CD4-positive, alpha-beta T cell treated with Interleukin-17A for 1 hour (primary cell): ENCODE data around the gene SLC30A1.

Experiments used
- DNase-seq: peaks from one replicate; pipeline ENCODE4 v3.0.0-alpha.2; 2020

SLC30A1 gene

DNA sequence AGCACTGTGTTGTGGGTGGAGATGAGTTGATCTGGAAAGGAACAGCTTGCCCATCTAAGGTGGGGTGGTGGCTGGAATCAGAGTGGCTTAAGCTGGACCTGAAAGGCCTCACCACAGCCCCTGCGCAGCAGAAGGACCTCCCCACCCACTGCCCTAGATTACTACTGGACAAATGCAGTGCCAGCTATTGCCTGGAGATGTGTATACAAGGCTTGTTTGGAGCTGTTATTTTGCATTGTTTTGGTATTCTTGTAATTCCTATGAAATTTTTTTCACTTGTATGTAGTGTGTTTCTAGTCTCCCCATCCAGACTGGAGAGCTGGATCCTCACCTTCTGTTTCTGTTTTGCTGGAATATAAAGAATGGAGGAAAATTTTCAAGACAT, 1.3 kb upstream of the SLC30A1 start:
- DNase-seq: no peak

DNA sequence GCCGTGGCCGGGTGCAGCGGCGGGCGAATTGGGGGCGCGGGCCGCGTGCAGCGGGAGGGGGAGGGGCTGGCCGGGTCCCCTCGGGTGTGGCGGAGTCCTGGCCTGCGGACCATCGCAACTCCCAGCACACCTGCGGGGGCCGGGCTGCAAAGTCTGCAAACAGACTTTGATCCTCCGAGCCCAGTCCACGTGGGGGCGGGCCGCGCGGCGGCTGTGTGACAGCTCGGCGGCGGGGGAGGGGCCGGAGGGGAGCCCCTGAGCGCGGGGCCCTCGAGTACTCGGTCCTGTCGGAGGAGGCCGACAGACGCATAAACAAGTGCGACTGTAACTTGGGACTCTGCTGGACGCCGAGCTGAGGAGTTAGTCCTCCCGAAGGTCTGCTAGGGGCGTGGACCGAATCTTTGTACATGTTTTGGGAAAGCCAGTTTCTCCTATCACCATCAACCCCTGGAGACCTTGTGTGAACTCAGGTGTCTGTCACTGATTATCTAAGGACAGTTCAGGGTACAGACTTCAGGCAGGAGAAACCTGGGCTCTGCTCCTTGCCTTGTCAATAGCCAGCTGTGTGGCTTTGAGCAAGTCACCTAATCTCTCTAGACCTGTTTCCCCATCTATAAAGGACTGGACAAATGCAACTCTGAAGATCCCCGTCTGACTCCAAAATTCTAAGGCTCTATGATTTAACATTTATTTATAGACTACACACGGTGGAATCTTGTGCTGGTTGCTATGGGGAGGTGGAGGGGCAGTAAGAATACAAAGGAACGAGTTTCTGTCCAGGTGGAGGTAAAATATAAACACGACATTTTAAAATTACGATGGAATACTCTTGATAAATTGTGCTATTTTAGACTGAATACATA, 710 bp upstream of the SLC30A1 start:
- no peak for DNase-seq

DNA sequence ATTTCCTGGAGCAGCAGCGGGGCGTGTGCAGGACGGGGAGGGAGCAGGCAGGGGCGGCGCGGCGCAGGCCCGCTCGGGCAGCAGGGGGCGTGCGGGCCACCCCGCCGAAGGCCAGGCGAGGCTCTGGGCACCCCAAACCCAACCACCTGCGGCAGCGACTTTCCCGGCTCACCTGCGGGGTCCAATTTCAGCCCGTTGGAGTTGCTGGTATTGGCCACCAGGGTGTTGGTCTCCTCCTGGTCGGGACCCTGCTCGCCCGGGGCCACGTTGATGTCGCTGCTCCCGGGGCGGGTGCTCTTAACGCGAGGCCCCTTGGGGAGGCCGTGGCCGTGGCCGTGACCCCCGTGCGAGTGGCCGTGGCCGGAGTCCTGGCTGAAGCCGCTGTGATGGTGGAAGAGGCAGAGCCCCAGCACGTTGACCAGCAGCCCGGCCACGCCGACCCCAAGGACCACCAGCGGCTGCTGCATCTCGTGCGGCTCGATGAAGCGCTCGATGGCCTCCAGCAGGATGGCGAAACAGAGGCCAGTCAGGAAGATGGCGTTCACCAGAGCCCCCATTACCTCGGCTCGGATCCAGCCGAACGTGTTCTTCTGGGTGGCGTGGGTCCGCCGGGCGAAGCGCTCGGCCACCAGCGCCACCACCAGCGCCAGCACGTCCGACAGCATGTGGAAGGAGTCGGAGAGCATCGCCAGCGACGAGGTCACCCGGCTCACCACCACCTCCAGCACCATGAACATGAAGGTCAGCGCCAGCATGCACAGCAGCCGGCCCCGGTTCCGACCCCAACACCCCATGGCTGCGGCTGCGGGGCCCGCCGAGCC, 932 bp downstream of the SLC30A1 start:
- peak; percentile 78 for DNase-seq

DNA sequence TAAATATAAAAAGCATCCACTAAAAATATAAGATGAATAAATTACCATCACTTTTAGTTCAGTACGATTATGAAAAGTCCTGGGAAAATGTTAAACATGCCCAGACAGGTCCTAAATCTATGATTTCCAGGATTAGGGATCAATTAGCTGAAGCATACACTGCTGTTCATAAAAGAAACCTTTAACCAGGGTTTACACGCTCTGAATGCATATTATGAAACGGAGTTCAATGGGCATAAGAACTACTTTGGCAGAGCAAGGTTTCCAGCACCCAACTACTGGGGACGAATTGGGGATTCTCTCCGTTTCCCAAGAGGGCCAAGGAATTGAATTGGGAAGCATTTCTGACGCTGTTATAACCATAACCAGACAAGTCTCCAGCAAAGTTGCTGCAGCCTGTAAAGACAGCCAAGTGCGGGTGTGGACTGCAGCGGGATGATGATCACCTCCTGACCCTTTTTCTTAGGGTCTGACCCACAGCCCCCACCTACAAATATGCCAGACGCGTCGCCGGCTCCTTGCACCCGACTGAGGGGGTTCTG, 1.6 kb downstream of the SLC30A1 start:
- peak; percentile 5 for DNase-seq

DNA sequence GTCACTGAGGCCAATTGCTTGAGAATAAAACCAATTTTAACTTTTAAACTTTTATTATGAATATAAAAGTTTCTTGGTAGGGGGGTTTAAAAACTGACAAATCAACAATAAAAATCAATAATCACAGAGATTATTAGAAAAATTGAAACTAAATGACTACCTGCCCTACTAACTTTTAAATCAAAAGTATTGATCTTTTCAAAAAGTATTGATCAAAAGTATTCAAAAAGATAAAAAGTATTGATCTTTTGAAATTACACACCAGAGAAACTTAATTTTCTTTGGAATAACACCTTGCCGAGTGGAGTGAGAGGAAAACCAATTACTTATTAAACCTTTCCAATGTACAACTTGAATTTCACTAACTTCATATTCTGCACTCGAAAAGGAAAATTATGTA, 2.2 kb downstream of the SLC30A1 start:
- DNase-seq: no peak

DNA sequence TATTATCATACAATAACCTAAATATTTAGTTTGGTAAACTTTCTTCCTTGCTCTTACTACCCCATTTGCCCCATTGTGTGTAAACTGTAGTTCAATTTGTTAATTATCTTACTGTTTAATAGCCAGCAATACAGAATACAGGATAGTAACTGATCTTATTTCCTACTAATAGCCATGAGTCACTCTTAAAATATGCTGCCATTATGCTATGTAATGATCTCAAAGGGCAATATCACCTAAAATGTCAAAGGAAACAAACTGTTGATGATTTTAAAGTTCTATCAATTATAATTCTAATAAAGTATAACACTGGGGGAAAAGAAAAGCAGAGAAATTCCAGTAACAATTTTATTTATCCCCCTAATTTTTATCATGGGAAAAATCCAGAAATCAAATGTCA, 4.3 kb downstream of the SLC30A1 start:
- DNase-seq: no peak

DNA sequence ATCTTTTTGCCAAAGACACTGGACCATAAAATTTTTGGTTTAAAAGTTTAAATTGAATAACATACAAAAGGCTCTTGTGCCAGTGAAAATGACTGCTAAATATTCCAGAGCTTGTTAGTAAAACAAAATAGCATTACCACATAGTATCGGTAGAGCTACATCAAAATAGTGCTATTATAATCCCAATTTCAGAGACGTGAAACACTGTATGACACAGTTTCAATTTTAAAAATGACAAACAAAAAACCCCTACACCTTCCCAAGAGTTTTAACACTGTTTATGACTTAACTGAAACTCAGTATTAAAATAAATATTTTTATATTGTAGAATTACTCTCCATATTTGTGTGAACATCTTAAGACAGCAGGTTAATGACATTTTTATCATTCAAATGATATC, 7.0 kb downstream of the SLC30A1 start:
- DNase-seq: no peak

DNA sequence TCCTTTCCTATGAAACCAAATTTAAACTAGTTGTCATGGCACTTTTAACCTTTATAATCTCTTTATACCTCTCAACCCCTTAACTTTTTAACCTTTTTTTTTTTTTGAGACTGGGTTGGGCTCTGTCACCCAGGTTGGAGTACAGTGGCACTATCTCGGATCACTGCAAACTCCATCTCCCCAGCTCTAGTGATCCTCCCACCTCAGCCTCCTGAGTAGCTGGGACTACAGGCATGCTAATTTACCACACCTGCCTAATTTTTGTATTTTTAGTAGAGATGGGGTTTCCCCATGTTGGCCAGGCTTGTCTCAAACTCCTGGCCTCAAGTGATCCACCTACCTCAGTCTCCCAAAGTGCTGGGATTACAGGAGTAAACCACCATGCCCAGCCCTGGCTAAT, 8.6 kb downstream of the SLC30A1 start:
- peak; percentile 4 for DNase-seq

DNA sequence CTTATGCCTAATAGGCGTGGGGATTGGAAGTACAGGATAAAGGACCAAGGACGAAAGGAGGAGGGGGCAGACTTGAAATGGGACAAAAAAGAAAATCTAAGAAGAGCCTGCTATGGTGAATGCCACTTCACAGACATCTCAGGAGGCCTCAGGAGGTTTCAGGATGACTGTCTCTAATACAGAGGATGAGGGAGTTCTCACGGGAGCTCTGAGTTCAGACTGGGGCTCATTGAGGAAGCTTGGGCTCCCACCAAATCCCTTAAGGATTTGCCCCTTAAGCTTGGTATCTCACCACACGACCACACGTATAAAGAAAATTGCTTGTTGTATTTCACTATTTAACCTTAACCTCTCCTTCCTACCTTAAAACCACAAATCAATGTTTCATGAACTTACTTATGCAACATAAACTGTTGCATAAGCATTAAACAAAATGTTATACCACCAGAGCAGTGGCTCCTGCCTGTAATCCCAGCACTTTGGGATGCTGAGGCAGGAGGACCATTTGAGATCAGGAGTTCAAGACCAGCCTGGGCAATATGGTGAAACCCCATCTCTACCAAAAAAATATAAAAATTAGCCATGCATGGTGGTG, 12.4 kb downstream of the SLC30A1 start:
- DNase-seq: no peak

DNA sequence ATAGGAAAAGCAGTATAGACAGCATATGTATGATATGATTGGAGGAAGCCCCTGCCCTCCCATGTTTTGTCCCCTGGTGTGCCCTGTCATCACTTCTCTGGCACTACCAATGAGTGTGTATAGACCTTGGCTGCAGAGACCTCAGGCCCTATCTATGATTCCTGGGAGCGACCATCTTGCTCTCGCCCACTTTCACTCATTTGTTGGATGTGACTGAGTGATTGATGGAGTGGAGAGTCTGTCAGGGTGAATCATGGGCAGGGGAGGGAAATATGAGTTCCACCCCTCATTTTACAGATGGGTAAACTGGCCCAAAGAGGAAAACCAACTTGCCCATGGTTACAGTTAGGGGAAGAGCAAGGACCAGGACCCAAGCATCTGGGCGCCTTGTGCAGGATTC, 14.9 kb downstream of the SLC30A1 start:
- DNase-seq: no peak

DNA sequence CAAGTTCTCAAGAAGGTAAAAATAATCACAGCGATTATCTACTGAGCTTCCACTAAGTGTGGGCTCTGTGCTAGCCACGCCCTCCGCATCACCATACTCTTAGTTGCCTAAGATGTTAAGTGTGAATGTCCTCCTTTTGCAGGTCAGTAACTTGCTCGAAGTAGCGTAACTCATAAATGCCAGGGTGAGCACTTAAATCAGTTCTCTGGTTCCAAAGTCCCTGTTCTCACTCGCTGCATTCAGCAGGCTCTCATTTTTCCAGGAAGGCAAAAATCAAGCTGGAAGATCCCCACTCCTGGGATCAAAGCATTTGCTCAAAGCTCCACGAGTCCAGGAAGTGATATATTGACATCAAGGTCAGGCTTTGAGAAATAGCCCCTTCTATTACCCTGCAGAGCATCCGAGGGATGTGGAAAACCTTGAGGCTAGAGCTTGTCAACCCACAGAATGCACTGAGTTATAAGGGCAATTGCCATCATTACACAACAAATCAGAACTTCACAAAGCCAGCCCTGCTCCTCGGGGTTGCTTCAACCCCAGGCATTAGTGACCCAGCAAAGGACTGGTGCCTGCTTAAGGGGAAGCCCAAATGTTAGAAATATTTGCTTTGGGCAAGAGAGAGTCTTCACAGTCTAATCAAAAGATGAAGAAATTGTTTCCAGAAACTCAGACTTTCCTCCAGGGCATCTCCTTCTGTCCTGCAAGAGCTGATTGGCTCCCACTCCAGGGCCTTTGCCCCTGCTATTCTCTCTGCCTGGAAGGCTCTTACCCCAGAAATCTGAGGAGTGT, 19.5 kb downstream of the SLC30A1 start:
- no peak for DNase-seq

DNA sequence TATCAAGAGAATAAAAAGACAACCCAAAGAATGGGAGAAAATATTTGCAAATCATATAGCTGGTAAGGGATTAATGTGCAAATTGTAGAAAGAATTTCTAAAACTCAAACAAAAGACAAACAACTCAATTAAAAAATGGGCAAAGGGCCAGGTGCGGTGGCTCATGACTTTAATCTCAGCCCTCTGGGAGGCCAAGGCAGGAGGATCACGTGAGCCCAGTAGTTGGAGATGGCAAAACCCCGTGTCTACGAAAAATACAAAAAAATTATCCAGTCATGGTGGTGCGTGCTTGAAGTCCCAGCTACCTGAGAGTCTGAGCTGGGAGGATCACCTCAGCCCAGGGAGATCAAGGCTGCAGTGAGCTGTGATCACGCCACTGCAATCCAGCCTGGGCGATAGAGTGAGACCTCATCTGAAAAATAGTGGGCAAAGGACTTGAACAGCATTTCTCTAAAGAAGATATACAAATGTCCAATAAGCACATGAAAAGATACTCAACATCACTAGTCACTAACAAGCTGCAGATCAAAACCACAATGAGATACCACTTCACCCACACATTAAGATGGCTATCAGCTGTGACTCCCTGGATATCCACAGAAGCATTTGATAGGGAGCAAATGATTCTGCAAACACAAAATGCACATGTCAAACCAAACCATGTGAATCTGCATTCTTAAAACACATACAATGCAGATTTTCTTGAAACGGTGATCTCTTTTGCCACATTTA, 20.9 kb downstream of the SLC30A1 start:
- no peak for DNase-seq

DNA sequence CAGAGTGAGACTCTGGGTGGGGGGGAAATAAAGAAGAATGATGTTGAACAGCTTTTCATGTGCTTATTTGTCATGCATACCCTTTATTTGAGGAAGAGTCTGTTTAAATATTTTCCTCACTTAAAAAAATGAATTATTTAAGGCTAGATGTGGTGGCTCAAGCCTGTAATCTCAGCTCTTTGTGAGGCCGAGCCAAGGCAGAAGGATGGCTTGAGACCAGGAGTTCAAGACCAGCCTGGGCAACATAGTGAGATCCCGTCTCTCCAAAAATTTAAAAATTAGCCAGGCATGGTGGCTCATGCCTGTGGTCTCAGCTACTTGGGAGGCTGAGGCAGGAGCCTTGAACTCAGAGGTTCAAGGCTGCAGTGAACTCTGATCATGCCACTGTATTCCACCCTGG, 25.4 kb downstream of the SLC30A1 start:
- DNase-seq: no peak

DNA sequence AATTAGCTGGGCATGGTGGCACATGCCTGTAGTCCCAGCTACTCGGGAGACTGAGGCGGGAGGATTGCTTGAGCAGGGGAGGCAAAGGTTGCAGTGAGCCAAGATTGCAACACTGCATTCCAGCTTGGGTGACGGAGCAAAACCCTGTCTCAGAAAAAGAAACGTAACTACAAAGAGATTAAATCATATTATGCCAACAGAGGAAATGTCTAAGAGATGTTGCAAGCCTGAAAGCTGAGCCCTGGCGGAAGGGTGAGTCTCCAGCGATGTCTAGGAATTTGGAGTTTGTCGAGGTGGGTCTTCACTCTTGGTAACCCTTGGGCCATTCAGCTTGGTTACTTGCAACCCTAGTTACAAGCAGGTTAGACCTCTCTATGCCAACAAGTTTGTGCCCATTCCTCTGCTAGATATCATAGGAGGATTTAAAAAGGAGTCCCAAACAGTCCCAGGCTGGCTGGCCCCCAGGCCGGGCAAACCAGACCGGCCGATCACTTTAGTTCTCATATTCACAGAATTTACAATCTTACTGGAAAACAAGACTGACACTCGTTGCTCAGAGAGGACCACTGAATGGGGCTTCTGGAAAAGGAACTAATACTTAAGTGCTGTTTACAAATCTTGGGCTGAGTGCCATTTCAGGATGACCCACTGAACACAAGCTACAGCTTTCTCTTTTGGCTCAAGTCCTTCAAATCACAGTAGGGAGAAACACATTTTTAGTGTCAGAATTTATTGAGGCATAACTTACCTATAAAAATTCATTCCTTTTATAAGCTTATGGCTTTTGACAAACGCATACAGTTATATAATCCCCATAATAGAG, 27.1 kb downstream of the SLC30A1 start:
- no peak for DNase-seq

DNA sequence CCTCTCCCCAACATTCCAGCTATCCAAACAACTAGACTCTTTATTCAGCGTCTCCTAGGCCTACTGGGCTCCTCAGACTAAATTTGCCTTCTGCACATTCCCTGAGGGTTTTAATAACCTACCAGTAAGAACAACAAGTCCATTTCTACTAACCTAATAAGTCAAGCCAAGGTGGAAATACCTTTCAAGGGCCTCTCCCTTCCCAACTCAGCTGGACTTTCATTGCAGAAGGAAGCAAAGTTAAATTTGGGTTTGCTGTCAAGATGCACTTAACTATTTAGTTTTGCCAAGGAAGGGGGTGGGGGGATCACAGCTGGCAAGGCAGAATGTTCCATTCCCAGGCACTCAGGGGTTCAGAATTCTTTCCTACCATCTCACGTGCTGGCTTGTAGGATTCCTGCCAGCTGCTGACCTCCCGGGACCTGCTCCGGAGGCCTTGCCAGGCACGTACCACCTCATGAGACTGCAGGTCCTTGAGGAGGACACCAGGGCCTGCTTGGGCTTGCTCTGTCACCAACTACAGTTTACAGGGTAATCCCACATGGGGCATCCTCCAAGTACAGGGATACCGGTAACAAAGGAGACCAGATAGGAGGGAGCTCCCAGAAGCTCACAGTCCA, 29.8 kb downstream of the SLC30A1 start:
- DNase-seq: no peak

DNA sequence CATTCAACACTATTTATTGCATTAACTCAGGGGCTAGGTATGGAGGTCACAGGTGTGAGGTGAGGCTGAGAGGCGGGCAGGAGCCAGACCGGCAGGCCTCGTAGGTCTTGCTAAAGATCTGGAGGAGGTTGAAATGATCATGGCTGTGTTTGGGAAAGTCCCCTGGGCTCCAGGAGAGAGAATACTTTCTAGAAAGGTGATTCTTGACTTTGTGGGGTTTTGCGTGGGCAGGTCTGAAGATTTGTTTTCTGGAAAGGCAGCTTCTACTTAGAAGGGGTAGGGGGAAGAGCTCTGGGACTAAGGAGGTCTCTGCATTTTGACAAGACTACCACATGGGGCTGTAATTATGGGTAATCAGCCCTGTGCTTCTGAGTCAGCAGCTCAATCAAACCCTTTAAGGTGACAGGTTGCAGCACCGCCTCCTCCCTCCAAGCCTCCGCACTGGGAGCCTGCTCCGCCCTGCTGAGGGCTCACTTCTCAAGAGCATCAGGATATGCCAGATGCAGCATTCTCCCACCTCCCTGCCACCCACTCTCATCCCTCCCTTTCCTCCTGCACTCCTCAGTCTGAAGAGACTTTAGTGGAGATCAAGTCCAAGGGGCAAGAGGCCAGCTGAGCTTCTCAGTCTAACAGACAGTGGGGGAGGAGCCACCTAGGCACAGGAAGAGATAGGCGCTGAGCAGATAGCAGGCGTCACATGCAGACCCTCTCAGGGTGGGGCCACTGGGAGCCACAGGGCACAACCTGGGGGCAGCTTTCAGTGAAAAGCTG, 30.5 kb downstream of the SLC30A1 start:
- DNase-seq: no peak

DNA sequence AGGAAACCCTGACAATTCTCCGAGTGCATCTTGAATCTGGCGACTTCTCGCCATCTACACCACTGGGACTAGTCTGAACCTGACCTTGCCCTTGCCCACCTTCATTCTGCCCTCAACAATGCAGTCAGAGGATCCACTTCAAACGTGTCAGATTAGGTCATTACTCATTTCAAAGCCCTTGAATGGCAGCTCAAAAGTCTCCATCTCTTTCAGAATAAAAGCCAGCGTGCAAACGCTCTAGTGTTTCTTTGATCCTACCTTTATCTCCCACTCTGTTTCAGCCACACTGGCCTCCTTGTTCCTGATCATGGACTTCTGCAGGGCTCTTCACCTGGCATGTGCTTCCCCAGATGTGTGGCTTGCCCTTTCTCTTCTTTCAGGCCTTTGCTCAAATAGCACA, 31.3 kb downstream of the SLC30A1 start:
- no peak for DNase-seq

DNA sequence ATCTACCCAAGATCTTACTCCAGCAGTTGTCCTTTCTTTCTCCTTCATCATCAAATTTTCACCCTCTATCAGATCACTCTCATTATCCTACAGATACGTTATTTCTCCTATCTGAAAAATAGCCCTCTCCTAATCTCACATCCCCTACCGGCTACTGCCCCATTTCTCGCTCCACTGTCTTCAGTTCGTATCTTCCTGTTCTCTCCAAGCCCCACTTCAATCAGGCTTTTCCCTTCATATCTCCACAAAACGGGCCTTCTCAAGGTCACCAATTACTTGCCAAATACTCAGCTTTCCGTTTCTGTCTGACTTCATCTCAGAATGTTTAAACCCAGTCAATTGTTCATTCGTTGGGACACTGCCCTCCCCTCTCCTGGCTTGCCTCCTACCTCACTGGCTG, 32.4 kb downstream of the SLC30A1 start:
- no peak for DNase-seq

DNA sequence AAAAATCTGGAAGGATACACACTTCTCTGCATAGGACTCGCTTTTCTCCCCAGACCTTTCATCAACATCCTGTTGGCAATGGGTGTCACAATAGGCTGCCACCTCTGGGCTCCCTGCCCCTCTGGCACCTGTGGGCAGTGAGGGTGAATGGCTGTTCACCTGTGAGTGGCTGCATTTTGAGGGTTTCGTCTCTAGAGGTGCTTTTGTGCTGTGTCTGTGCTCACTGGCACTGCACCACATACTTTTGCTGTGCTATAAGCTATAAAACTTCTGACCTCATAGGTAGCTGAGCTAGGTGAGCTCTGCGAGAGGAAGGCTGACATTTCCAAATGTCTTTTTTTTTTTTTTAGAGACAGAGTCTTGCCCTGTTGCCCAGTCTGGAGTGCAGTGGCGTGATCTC, 35.9 kb downstream of the SLC30A1 start:
- DNase-seq: no peak
